WTC11 (cell line): ENCODE results near the gene FAM89B. TPM values are rescaled to one million over a fixed set of nuclear protein-coding genes. Genes with fewer than 3 reads are reported as not detected.

Experiments
- ATAC-seq: fragments of 200-7000 bp; cut with Tn5 transposase; 2 replicates; pipeline ENCODE4 v1.10.0; 2021; ENCODE audit warnings: mild to moderate bottlenecking, moderate library complexity
- CTCF ChIA-PET: fragments of 300-600 bp; sonication (Branson Sonifier 250); formaldehyde crosslinking; loops from one replicate; lab custom pipeline; 2021; ENCODE audit warnings: antibody characterized with exemption; lab: Charles Lee
- POLR2A ChIA-PET: fragments of 350-600 bp; sonication (Branson Sonifier 250); formaldehyde crosslinking; loops from one replicate; lab custom pipeline; 2021; ENCODE audit warnings: antibody characterized with exemption; lab: Charles Lee
- DNase-seq: peaks from one replicate; pipeline ENCODE4 v3.0.0; 2021; ENCODE audit warnings: low spot score
- H3K27ac Mint-ChIP-seq: 2 replicates; pipeline ENCODE4 v1.8.0; 2021; ENCODE audit warnings: mixed read lengths
- H3K27me3 Mint-ChIP-seq: 2 replicates; pipeline ENCODE4 v1.8.0; 2021; ENCODE audit warnings: low read depth, mild to moderate bottlenecking, moderate library complexity, mixed read lengths
- H3K36me3 Mint-ChIP-seq: 2 replicates; pipeline ENCODE4 v1.8.0; 2021; ENCODE audit warnings: mixed read lengths
- H3K4me1 Mint-ChIP-seq: 2 replicates; pipeline ENCODE4 v1.8.0; 2022; ENCODE audit warnings: mixed read lengths
- H3K4me3 Mint-ChIP-seq: 2 replicates; pipeline ENCODE4 v1.8.0; 2021; ENCODE audit warnings: mild to moderate bottlenecking, moderate library complexity, mixed read lengths
- H3K9me3 Mint-ChIP-seq: 2 replicates; pipeline ENCODE4 v1.8.0; 2021; ENCODE audit warnings: mixed read lengths
- ATF1 ChIP-seq: sonication (generic); formaldehyde crosslinking; IDR thresholded peaks from 2 replicates; pipeline ENCODE4 v1.8.1; 2023; ENCODE audit warnings: mild to moderate bottlenecking, moderate library complexity, missing genetic modification reagents
- ATF6 ChIP-seq: sonication (generic); formaldehyde crosslinking; IDR thresholded peaks from 2 replicates; pipeline ENCODE4 v1.8.1; 2023; ENCODE audit warnings: mild to moderate bottlenecking, missing genetic modification reagents
- OVOL2 ChIP-seq: fragments of 250-450 bp; sonication (Bioruptor Pico); IDR thresholded peaks from 2 replicates; pipeline ENCODE4 v1.9.0; 2021; ENCODE audit warnings: mild to moderate bottlenecking, borderline replicate concordance
- PRDM15 ChIP-seq: sonication (generic); formaldehyde crosslinking; IDR thresholded peaks from 2 replicates; pipeline ENCODE4 v1.8.0; 2022; ENCODE audit warnings: missing genetic modification reagents
- RELA ChIP-seq: sonication (generic); formaldehyde crosslinking; IDR thresholded peaks from 2 replicates; pipeline ENCODE4 v1.8.1; 2022; ENCODE audit warnings: missing genetic modification reagents, mild to moderate bottlenecking, borderline replicate concordance
- ZNF317 ChIP-seq: sonication (generic); formaldehyde crosslinking; IDR thresholded peaks from 2 replicates; pipeline ENCODE4 v1.8.1; 2023; ENCODE audit warnings: low read depth, mild to moderate bottlenecking, moderate library complexity, missing genetic modification reagents, borderline replicate concordance
- total RNA-seq: library from RNA; stranded (reverse); gene quantifications from 3 replicates; pipeline ENCODE4 v1.2.3, GENCODE V29; 2021
- TF ChIP-seq, protein P1 (sequence below): sonication (generic); formaldehyde crosslinking; IDR thresholded peaks from 2 replicates; pipeline ENCODE4 v1.8.1; 2022; ENCODE audit warnings: low read depth, missing genetic modification reagents, borderline replicate concordance
- TF ChIP-seq, protein P2 (sequence below): sonication (generic); formaldehyde crosslinking; conservative IDR thresholded peaks from 2 replicates; pipeline ENCODE4 v1.8.1; 2023; ENCODE audit warnings: mild to moderate bottlenecking, low read depth, missing genetic modification reagents, moderate library complexity
- TF ChIP-seq, protein P3 (sequence below): fragments of 250-450 bp; sonication (Bioruptor Pico); IDR thresholded peaks from 2 replicates; pipeline ENCODE4 v2.1.2; 2022; ENCODE audit warnings: mild to moderate bottlenecking, moderate library complexity

FAM89B gene
- total RNA-seq, 1 experiment from 2014 or later: 13.3 TPM

DNA sequence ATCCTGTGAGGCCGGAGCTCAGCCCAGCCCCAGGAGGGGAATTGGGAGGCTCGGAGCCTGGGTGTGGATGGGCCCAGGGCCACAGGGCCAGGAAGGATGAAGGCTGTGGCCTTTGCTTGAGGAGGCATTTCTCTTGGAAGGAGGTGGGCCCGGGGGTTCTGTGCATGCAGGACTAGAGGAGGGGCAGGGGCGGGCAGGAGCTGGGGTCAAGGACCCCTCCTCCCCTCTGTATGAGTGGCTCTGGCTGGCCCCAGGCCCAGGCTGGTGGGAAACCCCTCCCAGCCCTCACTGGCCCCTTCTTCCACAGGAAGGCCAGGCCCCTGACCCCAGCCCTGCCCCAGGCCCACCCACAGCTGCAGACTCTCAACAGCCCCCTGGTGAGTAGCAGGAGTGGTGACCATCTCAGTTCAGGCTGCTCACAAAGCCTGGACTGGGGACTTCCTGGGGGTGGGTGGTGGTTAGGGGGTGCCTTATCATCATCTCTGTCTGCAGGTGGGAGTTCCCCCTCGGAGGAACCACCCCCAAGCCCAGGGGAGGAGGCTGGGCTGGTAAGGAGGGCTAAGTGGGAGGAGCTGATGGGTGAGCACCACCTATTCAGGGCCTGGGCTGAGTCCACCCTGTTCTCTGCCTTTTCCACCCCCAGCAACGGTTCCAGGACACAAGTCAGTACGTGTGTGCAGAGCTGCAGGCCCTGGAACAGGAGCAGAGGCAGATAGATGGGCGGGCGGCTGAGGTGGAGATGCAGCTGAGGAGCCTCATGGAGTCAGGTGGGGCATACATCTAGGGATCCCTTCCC, 17.3 kb downstream of the FAM89B start:
- Mint-ChIP-seq H3K36me3 (no peaks in the 10 kb centered on the region), H3K27me3 (peaks cover 75% of the 10 kb centered on the region), H3K4me1 (peaks cover 32% of the 10 kb centered on the region), H3K27ac (no peak overlapping the region), H3K4me3 (no peak overlapping the region), H3K9me3 (no peaks in the 10 kb centered on the region)
- peak; percentile 72 for TF ChIP-seq PRDM15 (CRISPR knock-in tag)
- TF ChIP-seq ATF1: no peak
- DNase-seq (no peak), ATAC-seq (no peak)
- ChIA-PET POLR2A (interaction anchor here (0.5 to 0.9 kb wide), 2 partner anchors 49 to 191 kb away, joined by 3 to 6 read pairs; no protein-coding TSS in a partner anchor), CTCF (interaction anchor here (0.9 to 13.8 kb wide), 8 partner anchors 13 to 50 kb away, joined by 4 to 311 read pairs (median 30); partner anchors contain the start of genes EHBP1L1, FAM89B, LTBP3 and MAP3K11)

DNA sequence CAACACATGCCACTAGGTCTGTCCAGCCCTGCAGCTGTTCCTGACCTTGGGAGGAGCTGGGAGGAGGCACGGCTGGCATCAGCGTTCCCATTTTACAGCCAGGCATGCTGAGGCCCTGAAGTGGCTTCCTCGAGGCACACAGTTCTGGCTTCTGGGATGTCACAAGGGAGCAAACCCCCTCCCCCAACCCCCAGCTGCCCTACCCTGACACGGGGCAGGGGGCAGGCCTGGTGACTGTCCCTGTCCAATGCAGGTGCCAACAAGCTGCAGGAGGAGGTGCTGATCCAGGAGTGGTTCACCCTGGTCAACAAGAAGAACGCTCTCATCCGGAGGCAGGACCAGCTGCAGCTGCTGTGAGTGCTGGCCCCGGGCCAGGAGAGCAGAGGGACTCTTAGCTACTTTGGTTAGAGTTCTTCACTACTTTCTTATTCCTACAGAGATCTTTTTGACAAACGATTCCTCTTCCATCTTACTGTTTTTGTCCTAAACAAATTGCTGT, 18.0 kb downstream of the FAM89B start:
- CTCF ChIA-PET: interaction anchor here (1.2 to 13.8 kb wide), 8 partner anchors 15 to 261 kb away, joined by 4 to 311 read pairs (median 30); partner anchors contain the start of genes EHBP1L1, FAM89B, LTBP3 and MAP3K11
- POLR2A ChIA-PET: interaction anchor here (0.9 kb wide), 1 partner anchor 49 kb away, joined by 3 read pairs; no protein-coding TSS in a partner anchor
- H3K9me3 Mint-ChIP-seq: no peaks in the 10 kb centered on the region
- no peak overlapping the region for H3K27ac Mint-ChIP-seq
- H3K27me3 Mint-ChIP-seq: peaks cover 74% of the 10 kb centered on the region
- TF ChIP-seq ZNF317 (CRISPR knock-in tag) (no peak), RELA (no peak), ATF6 (no peak), OVOL2 (CRISPR knock-in tag) (no peak)
- TF ChIP-seq, protein P1, sequence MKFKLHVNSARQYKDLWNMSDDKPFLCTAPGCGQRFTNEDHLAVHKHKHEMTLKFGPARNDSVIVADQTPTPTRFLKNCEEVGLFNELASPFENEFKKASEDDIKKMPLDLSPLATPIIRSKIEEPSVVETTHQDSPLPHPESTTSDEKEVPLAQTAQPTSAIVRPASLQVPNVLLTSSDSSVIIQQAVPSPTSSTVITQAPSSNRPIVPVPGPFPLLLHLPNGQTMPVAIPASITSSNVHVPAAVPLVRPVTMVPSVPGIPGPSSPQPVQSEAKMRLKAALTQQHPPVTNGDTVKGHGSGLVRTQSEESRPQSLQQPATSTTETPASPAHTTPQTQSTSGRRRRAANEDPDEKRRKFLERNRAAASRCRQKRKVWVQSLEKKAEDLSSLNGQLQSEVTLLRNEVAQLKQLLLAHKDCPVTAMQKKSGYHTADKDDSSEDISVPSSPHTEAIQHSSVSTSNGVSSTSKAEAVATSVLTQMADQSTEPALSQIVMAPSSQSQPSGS (CRISPR knock-in tag): no peak
- TF ChIP-seq, protein P2, sequence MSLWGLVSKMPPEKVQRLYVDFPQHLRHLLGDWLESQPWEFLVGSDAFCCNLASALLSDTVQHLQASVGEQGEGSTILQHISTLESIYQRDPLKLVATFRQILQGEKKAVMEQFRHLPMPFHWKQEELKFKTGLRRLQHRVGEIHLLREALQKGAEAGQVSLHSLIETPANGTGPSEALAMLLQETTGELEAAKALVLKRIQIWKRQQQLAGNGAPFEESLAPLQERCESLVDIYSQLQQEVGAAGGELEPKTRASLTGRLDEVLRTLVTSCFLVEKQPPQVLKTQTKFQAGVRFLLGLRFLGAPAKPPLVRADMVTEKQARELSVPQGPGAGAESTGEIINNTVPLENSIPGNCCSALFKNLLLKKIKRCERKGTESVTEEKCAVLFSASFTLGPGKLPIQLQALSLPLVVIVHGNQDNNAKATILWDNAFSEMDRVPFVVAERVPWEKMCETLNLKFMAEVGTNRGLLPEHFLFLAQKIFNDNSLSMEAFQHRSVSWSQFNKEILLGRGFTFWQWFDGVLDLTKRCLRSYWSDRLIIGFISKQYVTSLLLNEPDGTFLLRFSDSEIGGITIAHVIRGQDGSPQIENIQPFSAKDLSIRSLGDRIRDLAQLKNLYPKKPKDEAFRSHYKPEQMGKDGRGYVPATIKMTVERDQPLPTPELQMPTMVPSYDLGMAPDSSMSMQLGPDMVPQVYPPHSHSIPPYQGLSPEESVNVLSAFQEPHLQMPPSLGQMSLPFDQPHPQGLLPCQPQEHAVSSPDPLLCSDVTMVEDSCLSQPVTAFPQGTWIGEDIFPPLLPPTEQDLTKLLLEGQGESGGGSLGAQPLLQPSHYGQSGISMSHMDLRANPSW (CRISPR knock-in tag): no peak
- TF ChIP-seq, protein P3, sequence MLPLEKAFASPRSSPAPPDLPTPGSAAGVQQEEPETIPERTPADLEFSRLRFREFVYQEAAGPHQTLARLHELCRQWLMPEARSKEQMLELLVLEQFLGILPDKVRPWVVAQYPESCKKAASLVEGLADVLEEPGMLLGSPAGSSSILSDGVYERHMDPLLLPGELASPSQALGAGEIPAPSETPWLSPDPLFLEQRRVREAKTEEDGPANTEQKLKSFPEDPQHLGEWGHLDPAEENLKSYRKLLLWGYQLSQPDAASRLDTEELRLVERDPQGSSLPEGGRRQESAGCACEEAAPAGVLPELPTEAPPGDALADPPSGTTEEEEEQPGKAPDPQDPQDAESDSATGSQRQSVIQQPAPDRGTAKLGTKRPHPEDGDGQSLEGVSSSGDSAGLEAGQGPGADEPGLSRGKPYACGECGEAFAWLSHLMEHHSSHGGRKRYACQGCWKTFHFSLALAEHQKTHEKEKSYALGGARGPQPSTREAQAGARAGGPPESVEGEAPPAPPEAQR (CRISPR knock-in tag): no peak
- ATAC-seq (no peak), DNase-seq (no peak)
- no peaks in the 10 kb centered on the region for H3K36me3 Mint-ChIP-seq
- H3K4me1 Mint-ChIP-seq: peaks cover 32% of the 10 kb centered on the region
- H3K4me3 Mint-ChIP-seq: no peak overlapping the region; the same call in 1 of the 2 replicates
